Measurements from ENCODE around the gene VWA3B.

GRCh38 chr2:98350411-98350810, 263.4 kb downstream of the VWA3B start:
- TF ChIP-seq POLR2A (IDR thresholded peaks at IDR 0.05; ENCODE audit: low read depth, low read length) (no peak), CTCF (IDR thresholded peaks at IDR 0.05; ENCODE audit: extremely low read depth in 1 of 2, insufficient read depth in 1 of 2, low read depth in 1 of 2, low read length in 2 of 2) (no peak), MYC (IDR thresholded peaks at IDR 0.05; ENCODE audit: low read depth, low read length) (no peak), EZH2 (IDR thresholded peaks at IDR 0.05; ENCODE audit: borderline replicate concordance, low read depth, low read length, severe bottlenecking) (no peak), FOS (IDR thresholded peaks at IDR 0.05; ENCODE audit: borderline replicate concordance, insufficient read depth, low read length) (no peak), POLR2AphosphoS5 (IDR thresholded peaks at IDR 0.05; ENCODE audit: insufficient read depth, low read depth, low read length) (no peak), MAX (IDR thresholded peaks at IDR 0.05; ENCODE audit: insufficient read depth, insufficient read length) (no peak), JUN (IDR thresholded peaks at IDR 0.05; ENCODE audit: borderline replicate concordance, insufficient read depth, insufficient read length, low read depth) (no peak), GATA2 (IDR thresholded peaks at IDR 0.05; ENCODE audit: insufficient read depth, insufficient read length, low read depth, low read length) (no peak)

Measured in endothelial cell of umbilical vein (primary cell).